ENCODE measurements around the gene MAP3K5. TPM values are rescaled to one million over a fixed set of nuclear protein-coding genes. Genes with fewer than 3 reads are reported as not detected.

The MAP3K5 gene
- total RNA-seq, 5 donors from 2014 or later (not counting 1 experiment from before 2014, with no cell fraction given) = 17.8 to 29.2 (median 20.6) TPM

DNA sequence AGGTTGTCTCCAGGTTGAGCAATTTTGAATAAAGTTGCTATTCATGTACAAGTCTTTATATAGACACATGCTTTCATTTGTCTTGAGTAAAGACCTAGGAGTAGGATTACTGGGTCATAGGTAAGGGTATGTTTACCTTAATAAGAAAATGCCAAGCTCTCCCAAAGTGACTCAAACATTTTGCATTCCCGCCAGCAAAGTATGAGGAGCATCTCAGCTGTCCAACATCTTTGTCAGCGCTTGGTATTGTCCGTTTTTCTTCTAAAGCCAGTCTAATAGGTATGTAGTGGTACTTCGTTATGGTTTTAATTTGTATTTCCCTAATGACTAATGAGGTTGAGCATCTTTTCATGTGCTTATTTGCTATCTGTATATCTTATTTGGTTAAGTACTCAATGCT, 67.2 kb downstream of the MAP3K5 start:
- Histone ChIP-seq H3K36me3 (ENCODE audit: control insufficient read depth in 2 of 2, extremely low read depth in 1 of 2, insufficient read depth in 1 of 2, low read length in 1 of 2) (no peaks in the 10 kb centered on the region), H3K4me1 (ENCODE audit: control insufficient read depth in 1 of 2, extremely low read depth in 1 of 2, insufficient read depth in 2 of 2, low read length in 2 of 2) (peaks cover 0 to 10% of the 10 kb centered on the region in 2 experiments), H3K27ac (ENCODE audit: low read length) (no peak overlapping the region), H3K9me3 (no peaks in the 10 kb centered on the region), H3K4me3 (ENCODE audit: control insufficient read depth in 1 of 2, extremely low read depth in 1 of 2, low read length in 1 of 2) (no peak overlapping the region), H3K27me3 (replicated peaks in 1 of 2; ENCODE audit: control insufficient read depth in 2 of 2, extremely low read depth in 1 of 2, insufficient read depth in 2 of 2, low read length in 1 of 2) (no peaks in the 10 kb centered on the region)
- no peak overlapping the region for H3K4me3 Mint-ChIP-seq
- peaks cover 0 to 2% (median 0%) of the 10 kb centered on the region in 3 donors for H3K9me3 Mint-ChIP-seq
- WGBS (ENCODE audit: insufficient coverage) = 100% methylated on average over 3 of the region's 4 CpGs
- CTCF ChIA-PET = interaction anchor here in 1 of 2 donors (0.6 to 1.2 kb wide), 2 partner anchors 9 to 13 kb away, joined by 3 to 8 read pairs; no protein-coding TSS in a partner anchor
- no peaks in the 10 kb centered on the region for H3K27me3 Mint-ChIP-seq
- H3K4me1 Mint-ChIP-seq = peaks cover 33 to 59% (median 40%) of the 10 kb centered on the region in 3 donors
- POLR2A ChIA-PET = interaction anchor here in 1 of 2 donors (1.1 kb wide), 1 partner anchor 9 kb away, joined by 4 read pairs; no protein-coding TSS in a partner anchor
- DNase-seq = no peak
- H3K36me3 Mint-ChIP-seq = peaks cover 14% of the 10 kb centered on the region
- ATAC-seq (replicated peaks in 1 of 4) = no peak
- H3K27ac Mint-ChIP-seq = peak overlapping the region; percentile 26 to 39

DNA sequence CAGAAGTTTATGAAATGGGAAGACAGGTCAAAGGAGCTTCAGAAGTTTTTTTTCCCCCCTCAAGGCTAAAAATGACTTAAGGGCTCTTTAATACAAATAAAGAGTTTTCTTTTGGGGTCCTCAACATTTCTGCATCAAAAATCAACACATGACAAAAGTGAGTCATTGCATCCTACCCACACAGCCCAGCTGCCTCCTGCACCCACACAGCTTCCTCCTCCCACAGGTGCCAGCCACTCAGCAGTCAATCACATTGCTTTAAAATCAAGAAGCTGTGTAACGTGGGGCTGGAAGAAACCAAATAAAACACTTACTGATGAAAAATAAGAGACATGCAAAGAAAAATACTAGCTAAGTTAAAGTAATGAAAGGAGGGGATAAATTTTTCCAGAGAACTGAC, 68.5 kb downstream of the MAP3K5 start:
- H3K4me3 ChIP-seq (ENCODE audit: control insufficient read depth in 1 of 2, extremely low read depth in 1 of 2, low read length in 1 of 2) = no peak overlapping the region
- WGBS (ENCODE audit: insufficient coverage) = no CpG with 5 or more reads among the region's 1 CpG
- H3K4me1 ChIP-seq (ENCODE audit: control insufficient read depth in 1 of 2, extremely low read depth in 1 of 2, insufficient read depth in 2 of 2, low read length in 2 of 2) = peaks cover 2 to 10% of the 10 kb centered on the region in 2 experiments
- H3K9me3 ChIP-seq = no peaks in the 10 kb centered on the region
- H3K27ac Mint-ChIP-seq = peak overlapping the region; percentile 23 to 44
- H3K27me3 Mint-ChIP-seq = no peaks in the 10 kb centered on the region
- peaks cover 18% of the 10 kb centered on the region for H3K36me3 Mint-ChIP-seq
- H3K27me3 ChIP-seq (replicated peaks in 1 of 2; ENCODE audit: control insufficient read depth in 2 of 2, extremely low read depth in 1 of 2, insufficient read depth in 2 of 2, low read length in 1 of 2) = no peaks in the 10 kb centered on the region
- POLR2A ChIA-PET = interaction anchor here (0.6 to 1.3 kb wide), 5 partner anchors 40 to 1823 kb away, joined by 3 to 8 read pairs (median 4); no protein-coding TSS in a partner anchor
- H3K4me1 Mint-ChIP-seq = peaks cover 30 to 63% (median 45%) of the 10 kb centered on the region in 3 donors
- peak; percentile 84 to 99 (median 90) for ATAC-seq (replicated peaks in 1 of 4)
- H3K9me3 Mint-ChIP-seq = no peaks in the 10 kb centered on the region
- H3K4me3 Mint-ChIP-seq = peak overlapping the region in 1 of 3 donors; percentile 43
- H3K27ac ChIP-seq (ENCODE audit: low read length) = no peak overlapping the region
- CTCF ChIA-PET = interaction anchor here (0.5 to 1.6 kb wide), 8 partner anchors 17 to 1736 kb away, joined by 3 to 12 read pairs (median 4); partner anchors contain the start of gene MAP3K5 (in 1 of the 2)
- DNase-seq = peak in 32 of 35 experiments; percentile 4 to 44 (median 21)
- no peaks in the 10 kb centered on the region for H3K36me3 ChIP-seq (ENCODE audit: control insufficient read depth in 2 of 2, extremely low read depth in 1 of 2, insufficient read depth in 1 of 2, low read length in 1 of 2)

DNA sequence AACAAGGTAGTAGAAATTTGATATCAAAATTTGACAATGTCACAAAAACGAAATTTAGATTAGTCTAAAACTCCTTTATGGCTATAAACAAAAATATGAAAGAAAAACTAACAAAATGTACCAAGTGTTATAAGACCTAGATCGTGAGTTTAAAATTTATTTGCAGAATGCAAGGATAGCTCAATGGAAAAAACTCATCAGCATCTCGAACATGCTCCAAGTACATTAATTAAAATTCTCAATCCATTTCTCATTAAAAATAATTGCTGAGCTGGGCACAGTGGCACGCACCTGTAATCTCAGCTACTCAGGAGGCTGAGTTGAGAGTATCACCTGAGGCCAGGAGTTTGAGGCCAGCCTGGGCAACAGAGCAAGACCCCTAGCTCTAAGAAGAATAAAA, 70.8 kb downstream of the MAP3K5 start:
- H3K4me1 Mint-ChIP-seq = peaks cover 37 to 69% (median 47%) of the 10 kb centered on the region in 3 donors
- H3K27ac Mint-ChIP-seq = no peak overlapping the region

DNA sequence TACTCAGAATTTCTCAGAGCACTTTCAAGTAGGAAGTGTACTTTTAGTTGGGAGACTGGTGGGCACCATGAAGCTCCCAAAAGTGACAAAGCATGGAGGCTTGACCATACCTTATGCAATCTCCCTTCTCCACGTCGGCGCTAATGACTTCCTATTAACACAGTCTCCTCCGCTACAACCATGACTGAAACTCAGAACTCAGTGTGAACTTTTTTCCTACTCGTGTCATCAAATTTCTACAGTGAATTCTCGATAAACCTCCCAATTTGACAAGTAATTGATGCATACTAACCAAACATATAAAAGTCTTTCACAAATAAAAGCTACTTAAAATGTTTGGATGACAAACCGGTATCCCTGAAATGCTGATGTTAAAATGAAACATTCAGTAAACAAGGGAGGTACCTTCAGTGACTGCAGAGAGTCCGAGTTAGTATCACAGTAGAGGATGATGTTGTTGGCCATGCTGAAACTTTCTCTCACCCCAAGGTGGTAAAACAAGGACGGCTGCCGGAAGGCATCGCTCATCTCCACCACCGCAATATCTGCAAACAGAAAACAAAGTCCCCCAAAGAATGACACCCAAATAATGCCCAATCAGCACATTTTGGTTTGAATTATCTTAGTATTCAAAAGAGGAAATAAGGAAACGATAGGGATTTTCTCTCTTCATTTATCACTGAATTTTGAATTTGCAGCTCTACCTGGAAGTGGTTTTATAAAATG, 72.1 kb downstream of the MAP3K5 start:
- WGBS (ENCODE audit: insufficient coverage) = 68% methylated on average over 5 of the region's 13 CpGs
- DNase-seq = peak in 1 of 35 experiments; percentile 7
- H3K27ac ChIP-seq (ENCODE audit: low read length) = peak overlapping the region; percentile 18
- Mint-ChIP-seq H3K27ac (peak overlapping the region; percentile 68 to 76), H3K4me3 (peak overlapping the region in 2 of 3 donors; percentile 15 to 40), H3K9me3 (no peaks in the 10 kb centered on the region), H3K27me3 (no peaks in the 10 kb centered on the region), H3K4me1 (peaks cover 43 to 68% (median 48%) of the 10 kb centered on the region in 3 donors), H3K36me3 (peaks cover 26% of the 10 kb centered on the region)
- ChIA-PET POLR2A (no interaction called here), CTCF (interaction anchor here in 1 of 2 donors (3.0 kb wide), 1 partner anchor 72 kb away, joined by 14 read pairs; the partner anchor contains the start of gene MAP3K5)
- H3K9me3 ChIP-seq = no peaks in the 10 kb centered on the region
- peaks cover 2 to 10% of the 10 kb centered on the region in 2 experiments for H3K4me1 ChIP-seq (ENCODE audit: control insufficient read depth in 1 of 2, extremely low read depth in 1 of 2, insufficient read depth in 2 of 2, low read length in 2 of 2)
- H3K27me3 ChIP-seq (replicated peaks in 1 of 2; ENCODE audit: control insufficient read depth in 2 of 2, extremely low read depth in 1 of 2, insufficient read depth in 2 of 2, low read length in 1 of 2) = no peaks in the 10 kb centered on the region
- no peaks in the 10 kb centered on the region for H3K36me3 ChIP-seq (ENCODE audit: control insufficient read depth in 2 of 2, extremely low read depth in 1 of 2, insufficient read depth in 1 of 2, low read length in 1 of 2)
- ATAC-seq (replicated peaks in 1 of 4) = peak in 1 of 4 experiments; percentile 36
- H3K4me3 ChIP-seq (ENCODE audit: control insufficient read depth in 1 of 2, extremely low read depth in 1 of 2, low read length in 1 of 2) = no peak overlapping the region

More for the DNA sequence above, 70.8 kb downstream of the MAP3K5 start:
- ATAC-seq (replicated peaks in 1 of 4) (no peak), DNase-seq (no peak)
- no peak overlapping the region for H3K4me3 Mint-ChIP-seq
- WGBS (ENCODE audit: insufficient coverage) = 100% methylated on average over 1 of the region's 4 CpGs
- Histone ChIP-seq H3K27ac (ENCODE audit: low read length) (no peak overlapping the region), H3K4me3 (ENCODE audit: control insufficient read depth in 1 of 2, extremely low read depth in 1 of 2, low read length in 1 of 2) (no peak overlapping the region), H3K27me3 (replicated peaks in 1 of 2; ENCODE audit: control insufficient read depth in 2 of 2, extremely low read depth in 1 of 2, insufficient read depth in 2 of 2, low read length in 1 of 2) (no peaks in the 10 kb centered on the region), H3K36me3 (ENCODE audit: control insufficient read depth in 2 of 2, extremely low read depth in 1 of 2, insufficient read depth in 1 of 2, low read length in 1 of 2) (no peaks in the 10 kb centered on the region), H3K9me3 (no peaks in the 10 kb centered on the region), H3K4me1 (ENCODE audit: control insufficient read depth in 1 of 2, extremely low read depth in 1 of 2, insufficient read depth in 2 of 2, low read length in 2 of 2) (peaks cover 2 to 10% of the 10 kb centered on the region in 2 experiments)
- H3K9me3 Mint-ChIP-seq = no peaks in the 10 kb centered on the region
- no peaks in the 10 kb centered on the region for H3K27me3 Mint-ChIP-seq
- H3K36me3 Mint-ChIP-seq = peaks cover 22% of the 10 kb centered on the region
- POLR2A ChIA-PET = no interaction called here
- CTCF ChIA-PET = interaction anchor here (0.7 to 1.5 kb wide), 3 partner anchors 32 to 71 kb away, joined by 3 to 6 read pairs (median 4); partner anchors contain the start of gene MAP3K5 (in 2 of the 2)

DNA sequence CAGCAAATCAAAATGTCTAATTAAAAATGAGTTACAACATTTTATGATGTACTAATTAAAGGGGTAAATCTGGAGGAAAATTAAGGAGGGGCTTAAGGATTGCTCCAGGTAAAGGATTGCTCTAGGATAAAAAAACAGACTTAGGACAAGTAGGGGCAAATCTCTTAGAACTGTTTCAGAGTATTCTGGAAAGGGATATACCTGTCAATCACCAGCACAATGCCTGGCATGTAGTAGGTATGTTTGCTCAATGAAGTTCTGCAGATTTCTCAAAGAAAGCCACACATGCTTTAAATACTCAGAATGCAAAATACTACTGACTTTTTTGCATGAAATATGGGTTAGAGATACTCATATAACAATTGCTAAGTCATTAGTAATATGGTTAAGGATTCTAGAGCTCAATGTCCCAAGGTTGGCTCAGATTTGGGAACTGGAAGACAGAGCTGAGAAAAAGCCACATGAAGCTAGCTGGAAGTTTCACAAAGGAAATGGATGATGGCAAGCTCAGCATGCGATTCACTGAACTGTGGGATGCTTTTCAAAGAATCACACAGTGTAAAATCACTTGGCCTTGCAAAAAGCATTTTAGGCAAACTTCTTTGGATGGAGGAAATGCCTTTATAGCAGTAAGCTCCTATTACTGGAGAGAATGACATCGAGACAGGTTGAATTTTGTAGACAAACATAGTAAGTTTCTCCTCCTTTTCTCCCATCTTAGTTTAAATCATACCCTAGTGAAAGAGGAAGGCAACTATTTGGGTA, 72.8 kb downstream of the MAP3K5 start:
- DNase-seq (no peak), ATAC-seq (replicated peaks in 1 of 4) (no peak)
- H3K36me3 Mint-ChIP-seq = peaks cover 32% of the 10 kb centered on the region
- H3K27me3 ChIP-seq (replicated peaks in 1 of 2; ENCODE audit: control insufficient read depth in 2 of 2, extremely low read depth in 1 of 2, insufficient read depth in 2 of 2, low read length in 1 of 2) = no peaks in the 10 kb centered on the region
- CTCF ChIA-PET = interaction anchor here (0.6 to 3.0 kb wide), 3 partner anchors 72 to 1260 kb away, joined by 3 to 14 read pairs (median 4); partner anchors contain the start of gene MAP3K5 (in 2 of the 2)
- H3K4me3 Mint-ChIP-seq = no peak overlapping the region
- peak overlapping the region; percentile 18 for H3K27ac ChIP-seq (ENCODE audit: low read length)
- no peaks in the 10 kb centered on the region for H3K9me3 Mint-ChIP-seq
- no peak overlapping the region for H3K4me3 ChIP-seq (ENCODE audit: control insufficient read depth in 1 of 2, extremely low read depth in 1 of 2, low read length in 1 of 2)
- H3K4me1 ChIP-seq (ENCODE audit: control insufficient read depth in 1 of 2, extremely low read depth in 1 of 2, insufficient read depth in 2 of 2, low read length in 2 of 2) = peaks cover 2 to 10% of the 10 kb centered on the region in 2 experiments
- peaks cover 41 to 64% (median 43%) of the 10 kb centered on the region in 3 donors for H3K4me1 Mint-ChIP-seq
- H3K27ac Mint-ChIP-seq = peak overlapping the region in 1 of 2 donors; percentile 29
- no CpG with 5 or more reads among the region's 2 CpGs for WGBS (ENCODE audit: insufficient coverage)
- no peaks in the 10 kb centered on the region for H3K9me3 ChIP-seq
- H3K27me3 Mint-ChIP-seq = no peaks in the 10 kb centered on the region
- no peaks in the 10 kb centered on the region for H3K36me3 ChIP-seq (ENCODE audit: control insufficient read depth in 2 of 2, extremely low read depth in 1 of 2, insufficient read depth in 1 of 2, low read length in 1 of 2)
- POLR2A ChIA-PET = no interaction called here

DNA sequence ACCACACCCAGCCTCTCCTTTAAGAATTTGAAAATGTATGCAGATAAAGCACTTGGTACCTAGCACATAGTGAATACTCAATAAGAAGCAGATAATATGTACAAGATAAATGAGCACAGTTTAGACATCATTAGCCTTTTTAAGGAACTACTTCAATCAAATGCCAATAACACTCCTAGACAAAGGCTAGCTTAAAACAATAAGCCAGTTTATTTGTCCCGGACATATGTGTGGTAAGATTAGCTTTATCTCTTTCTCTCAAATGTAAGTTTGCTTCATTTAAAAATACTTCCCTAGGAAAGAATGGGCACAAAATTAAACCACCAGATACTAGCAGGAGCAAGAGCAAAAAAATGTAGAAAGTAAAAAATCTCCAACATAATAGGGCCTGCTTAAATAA, 73.8 kb downstream of the MAP3K5 start:
- ATAC-seq (replicated peaks in 1 of 4) = no peak
- CTCF ChIA-PET = interaction anchor here in 1 of 2 donors (1.7 to 3.0 kb wide), 2 partner anchors 74 kb away, joined by 8 to 14 read pairs; partner anchors contain the start of gene MAP3K5
- no peak for DNase-seq
- H3K27ac Mint-ChIP-seq = peak overlapping the region in 1 of 2 donors; percentile 52
- no peak overlapping the region for H3K4me3 Mint-ChIP-seq
- H3K36me3 ChIP-seq (ENCODE audit: control insufficient read depth in 2 of 2, extremely low read depth in 1 of 2, insufficient read depth in 1 of 2, low read length in 1 of 2) = no peaks in the 10 kb centered on the region
- H3K4me3 ChIP-seq (ENCODE audit: control insufficient read depth in 1 of 2, extremely low read depth in 1 of 2, low read length in 1 of 2) = no peak overlapping the region
- no peak overlapping the region for H3K27ac ChIP-seq (ENCODE audit: low read length)
- no peaks in the 10 kb centered on the region for H3K9me3 ChIP-seq
- peaks cover 33% of the 10 kb centered on the region for H3K36me3 Mint-ChIP-seq
- peaks cover 2 to 3% of the 10 kb centered on the region in 2 experiments for H3K4me1 ChIP-seq (ENCODE audit: control insufficient read depth in 1 of 2, extremely low read depth in 1 of 2, insufficient read depth in 2 of 2, low read length in 2 of 2)
- POLR2A ChIA-PET = interaction anchor here in 1 of 2 donors (0.6 kb wide), 1 partner anchor 149 kb away, joined by 4 read pairs; no protein-coding TSS in a partner anchor
- H3K4me1 Mint-ChIP-seq = peaks cover 34 to 58% (median 35%) of the 10 kb centered on the region in 3 donors
- no peaks in the 10 kb centered on the region for H3K27me3 ChIP-seq (replicated peaks in 1 of 2; ENCODE audit: control insufficient read depth in 2 of 2, extremely low read depth in 1 of 2, insufficient read depth in 2 of 2, low read length in 1 of 2)
- WGBS (ENCODE audit: insufficient coverage) = no CpG with 5 or more reads among the region's 1 CpG
- H3K9me3 Mint-ChIP-seq = no peaks in the 10 kb centered on the region
- H3K27me3 Mint-ChIP-seq = no peaks in the 10 kb centered on the region
